Testis (tissue), 3 donors: ENCODE results near the gene P3H1. TPM values are rescaled to one million over a fixed set of nuclear protein-coding genes. Genes with fewer than 3 reads are reported as not detected.

Source experiments
- DNase-seq: peaks from one replicate; pipeline ENCODE4 v3.0.0-alpha.2; 2019
- H3K27ac ChIP-seq, 2 donors: fragments of 200-600 bp; sonication (generic); one replicate each; pipeline ENCODE4 v1.5.1; 2019
- H3K27me3 ChIP-seq: fragments of 200-600 bp; sonication (generic); one replicate; pipeline ENCODE4 v1.5.1; 2019
- H3K36me3 ChIP-seq: fragments of 200-600 bp; sonication (generic); one replicate; pipeline ENCODE4 v1.5.1; 2017; ENCODE audit warnings: low read depth; ENCODE audit errors: missing control alignments
- H3K4me1 ChIP-seq: fragments of 200-600 bp; sonication (generic); one replicate; pipeline ENCODE4 v1.5.1; 2019
- H3K4me3 ChIP-seq, 2 donors: fragments of 200-600 bp; sonication (generic); one replicate each; pipeline ENCODE4 v1.5.1; 2017 to 2019
- H3K9me3 ChIP-seq: fragments of 200-600 bp; sonication (generic); one replicate; pipeline ENCODE4 v1.5.1; 2017
- POLR2A ChIP-seq: fragments of 450-650 bp; IDR thresholded peaks from one replicate; pipeline ENCODE4 v1.6.1; 2017; ENCODE audit warnings: antibody characterized with exemption, mild to moderate bottlenecking, moderate library complexity
- WGBS, 2 donors: methylation state at CpG; one replicate each; pipeline ENCODE4 v1.1.5; 2018; 5-methylcytosine and 5-hydroxymethylcytosine counted together
- intact Hi-C: fragments of 100-400 bp; cut with DNase I; formaldehyde crosslinking; loops from one replicate; pipeline ENCODE4 v1.15.1; 2023; ENCODE audit warnings: low total_unique reads
- polyA plus RNA-seq: library from polyadenylated mRNA; stranded (reverse); fragments of 350-450 nt; fragmentation: Illumina TruSeq; extraction: RNeasy Lipid Tissue Mini Kit (QIAGEN cat#74804); gene quantifications from one replicate; pipeline ENCODE4 v1.2.3, GENCODE V29; 2014; ENCODE audit warnings: low read depth, low replicate concordance; ENCODE audit not compliant: insufficient read depth
- total RNA-seq, 2 donors: library from RNA; depleted of rRNA; stranded (reverse); fragments of >200 nt; gene quantifications; one replicate each; pipeline ENCODE4 v1.2.3, GENCODE V29; 2016
- TF ChIP-seq, protein P1 (sequence below), 3 experiments: fragments of 450-650 bp in 2 of 3; fragments of 200-600 bp in 1 of 3; sonication (generic) in 1 of 3; IDR thresholded peaks; one replicate each; pipeline ENCODE4 v1.5.1; 2016 to 2019; ENCODE audit warnings: antibody characterized with exemption in 3 of 3, mild to moderate bottlenecking in 2 of 3, moderate library complexity in 1 of 3

P3H1 gene
- total and polyA plus RNA-seq, 3 donors from 2014 or later, result 60.8 to 73.8 (median 66.1) TPM

DNA sequence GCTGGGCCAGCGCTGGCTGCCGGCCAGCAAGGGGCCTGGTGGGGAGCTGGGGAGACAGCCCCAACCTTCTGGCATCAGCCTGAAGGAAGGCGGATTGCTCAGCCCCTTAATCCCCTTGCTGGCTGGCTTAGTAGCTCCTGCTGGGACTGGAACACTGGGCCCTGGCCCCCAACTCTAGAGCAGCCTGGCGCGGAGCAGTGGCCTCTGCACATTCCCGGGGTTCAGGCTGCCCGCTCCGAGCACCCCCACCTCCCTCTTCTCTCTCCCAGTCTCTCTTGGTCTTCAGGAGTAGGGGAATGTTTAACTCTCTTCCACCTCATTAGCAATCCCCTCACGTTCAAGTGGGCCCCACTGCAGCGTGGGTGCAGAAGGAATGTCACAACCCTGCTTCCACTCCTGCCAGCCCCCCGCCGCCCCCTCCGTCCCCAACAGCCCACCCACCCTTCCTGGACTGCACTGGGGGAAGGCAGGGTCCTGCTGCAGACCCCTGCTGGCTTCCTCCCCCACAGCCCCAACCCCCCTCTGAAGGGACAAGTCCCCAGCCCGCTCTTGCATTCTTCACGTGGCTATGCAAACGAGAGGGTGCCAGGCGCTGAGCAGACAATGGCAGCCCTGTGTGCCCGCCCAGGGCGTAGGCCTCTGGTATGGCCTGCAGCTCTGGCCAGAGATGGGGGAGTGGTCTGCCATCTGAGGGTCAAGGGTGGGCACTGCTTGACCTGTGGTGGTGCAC, 25.8 kb downstream of the P3H1 start:
- no peak for DNase-seq
- Histone ChIP-seq H3K9me3 (no peaks in the 10 kb centered on the region), H3K27me3 (no peaks in the 10 kb centered on the region), H3K4me1 (no peaks in the 10 kb centered on the region), H3K4me3 (no peak overlapping the region), H3K36me3 (no peaks in the 10 kb centered on the region), H3K27ac (no peak overlapping the region)
- 83 to 84% methylated on average over 12 to 18 of the region's 19 CpGs for WGBS, 2 donors
- intact Hi-C loops, result no loop called here
- no peak for TF ChIP-seq POLR2A
- TF ChIP-seq, protein P1, sequence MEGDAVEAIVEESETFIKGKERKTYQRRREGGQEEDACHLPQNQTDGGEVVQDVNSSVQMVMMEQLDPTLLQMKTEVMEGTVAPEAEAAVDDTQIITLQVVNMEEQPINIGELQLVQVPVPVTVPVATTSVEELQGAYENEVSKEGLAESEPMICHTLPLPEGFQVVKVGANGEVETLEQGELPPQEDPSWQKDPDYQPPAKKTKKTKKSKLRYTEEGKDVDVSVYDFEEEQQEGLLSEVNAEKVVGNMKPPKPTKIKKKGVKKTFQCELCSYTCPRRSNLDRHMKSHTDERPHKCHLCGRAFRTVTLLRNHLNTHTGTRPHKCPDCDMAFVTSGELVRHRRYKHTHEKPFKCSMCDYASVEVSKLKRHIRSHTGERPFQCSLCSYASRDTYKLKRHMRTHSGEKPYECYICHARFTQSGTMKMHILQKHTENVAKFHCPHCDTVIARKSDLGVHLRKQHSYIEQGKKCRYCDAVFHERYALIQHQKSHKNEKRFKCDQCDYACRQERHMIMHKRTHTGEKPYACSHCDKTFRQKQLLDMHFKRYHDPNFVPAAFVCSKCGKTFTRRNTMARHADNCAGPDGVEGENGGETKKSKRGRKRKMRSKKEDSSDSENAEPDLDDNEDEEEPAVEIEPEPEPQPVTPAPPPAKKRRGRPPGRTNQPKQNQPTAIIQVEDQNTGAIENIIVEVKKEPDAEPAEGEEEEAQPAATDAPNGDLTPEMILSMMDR (IDR thresholded peaks at IDR 0.05), result no peak

DNA sequence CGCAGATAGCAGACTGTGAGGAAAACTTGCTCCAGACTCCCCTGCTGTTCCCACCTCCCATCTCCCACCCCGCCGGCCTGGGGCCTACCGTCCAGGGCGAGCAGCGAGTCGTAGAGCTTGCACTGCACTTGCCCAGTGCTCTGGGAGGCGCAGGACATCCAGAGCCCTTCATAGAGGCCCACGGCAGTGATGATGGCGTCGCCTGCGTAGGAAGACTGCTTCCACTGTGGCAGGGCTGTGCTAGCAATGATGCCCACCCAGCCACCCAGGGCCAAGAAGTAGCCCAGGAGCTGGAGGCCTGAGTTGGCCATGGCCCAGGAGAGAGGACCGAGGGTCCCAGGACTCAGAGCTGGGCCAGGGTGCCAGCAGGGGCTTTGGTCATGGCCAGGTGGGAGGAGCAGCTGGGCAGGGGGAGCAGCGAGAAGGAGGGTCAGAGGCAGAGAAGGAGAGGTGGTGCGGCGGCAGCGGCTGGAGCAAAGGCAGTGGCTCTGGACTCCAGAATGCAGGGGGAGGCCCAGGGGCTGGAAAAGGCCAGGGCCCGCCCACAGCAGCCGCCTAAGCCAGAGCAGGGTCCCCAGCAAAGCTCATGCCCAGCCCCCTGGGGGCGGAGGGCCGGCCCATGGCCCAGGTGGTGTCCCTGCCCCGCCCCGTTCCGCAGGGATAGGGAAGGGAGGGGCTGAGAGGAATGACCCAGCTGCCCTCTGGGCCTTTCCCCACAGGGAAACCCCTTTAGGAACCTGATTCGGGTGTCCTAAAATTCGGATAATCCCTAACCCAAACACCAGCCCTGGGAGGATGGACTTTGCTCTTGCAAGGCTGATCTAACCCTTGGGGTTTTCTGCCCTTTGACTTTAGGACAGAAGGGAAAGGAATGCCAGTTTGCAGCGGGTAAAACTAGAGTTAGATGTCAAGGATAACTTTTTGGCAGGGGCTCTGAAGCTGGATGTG, 26.8 kb downstream of the P3H1 start, which contains the start of gene CLDN19:
CLDN19 (minus strand) TSS at position 484 of the 948 bp plus-strand sequence; CDS start at position 311, 173 bp downstream.
- WGBS, 2 donors, result 74 to 78% methylated on average over 27 of the region's 27 CpGs
- no peaks in the 10 kb centered on the region for H3K36me3 ChIP-seq
- intact Hi-C loops, result no loop called here
- H3K4me3 ChIP-seq, result no peak within 1 kb of the TSS
- H3K9me3 ChIP-seq, result no peaks in the 10 kb centered on the region
- DNase-seq, result no peak
- no peaks in the 10 kb centered on the region for H3K27me3 ChIP-seq
- H3K27ac ChIP-seq, result no peak within 1 kb of the TSS
- TF ChIP-seq, protein P1 (IDR thresholded peaks at IDR 0.05), result no peak
- TF ChIP-seq POLR2A, result no peak
- H3K4me1 ChIP-seq, result no peaks in the 10 kb centered on the region

DNA sequence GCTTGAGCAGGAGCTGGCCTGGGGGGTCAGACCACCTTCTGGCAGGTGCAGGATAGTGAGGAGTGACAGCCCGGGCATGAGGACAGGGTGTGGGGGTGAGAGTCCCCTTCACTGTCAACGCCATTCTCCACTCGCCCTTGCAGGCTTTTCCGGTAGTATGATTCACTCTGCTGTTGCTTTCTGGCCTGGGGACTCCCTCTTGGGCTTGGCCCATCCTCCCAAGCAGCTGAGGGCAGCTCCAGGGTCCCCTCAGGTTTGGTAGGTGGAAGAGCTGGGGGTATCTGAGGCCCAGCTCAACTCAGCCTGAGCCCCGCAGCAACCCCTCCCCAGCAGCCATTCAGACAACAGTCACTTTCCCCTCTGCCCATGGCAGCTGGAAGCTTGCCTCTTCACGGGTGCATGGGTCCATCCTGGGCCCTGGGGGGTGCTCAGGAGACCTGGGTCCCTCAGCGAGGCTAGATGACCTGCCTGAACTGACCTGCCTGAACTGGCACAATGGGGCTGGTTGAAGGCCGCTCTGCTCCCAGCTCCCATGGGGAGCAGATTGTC, 28.1 kb downstream of the P3H1 start:
- Histone ChIP-seq H3K36me3 (no peaks in the 10 kb centered on the region), H3K27ac (no peak overlapping the region), H3K4me1 (no peaks in the 10 kb centered on the region), H3K27me3 (no peaks in the 10 kb centered on the region), H3K4me3 (no peak overlapping the region), H3K9me3 (no peaks in the 10 kb centered on the region)
- no peak for DNase-seq
- TF ChIP-seq POLR2A, result no peak
- TF ChIP-seq, protein P1 (IDR thresholded peaks at IDR 0.05), result no peak
- 85 to 96% methylated on average over 5 to 8 of the region's 8 CpGs for WGBS, 2 donors
- intact Hi-C loops, result no loop called here

DNA sequence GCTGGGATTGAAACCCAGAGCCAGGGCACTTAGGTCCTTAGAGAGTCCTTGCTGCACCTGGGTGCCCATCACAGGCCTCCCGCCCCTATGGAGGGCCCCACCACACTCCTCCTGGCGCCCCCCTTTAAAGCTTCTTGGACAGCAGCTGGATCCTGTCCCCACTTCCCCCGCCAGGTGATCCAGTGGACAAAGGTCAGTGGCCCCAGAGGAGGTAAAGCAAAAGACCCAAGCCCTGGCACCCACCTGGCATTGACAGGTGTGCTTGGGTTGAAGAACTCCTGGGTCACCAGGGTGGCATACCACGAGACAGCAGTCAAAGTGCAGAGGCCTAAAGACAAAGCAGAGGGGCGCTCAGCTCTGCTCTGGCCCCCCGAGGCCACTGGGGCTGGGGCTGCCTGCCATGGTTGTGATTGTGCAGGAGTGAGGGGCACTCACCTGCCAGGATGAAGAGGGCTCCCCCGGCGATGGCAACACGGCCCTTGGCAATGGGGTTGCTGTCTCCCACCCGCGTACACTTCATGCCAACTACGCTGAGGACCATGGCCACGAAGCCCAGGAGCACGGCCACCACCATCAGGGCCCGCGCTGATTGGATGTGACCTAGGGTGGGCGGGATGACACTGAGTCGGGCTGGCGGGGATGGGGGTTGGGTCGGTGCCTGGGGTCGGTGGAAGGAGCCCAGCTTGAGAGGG, 28.7 kb downstream of the P3H1 start:
- intact Hi-C loops, result no loop called here
- WGBS, 2 donors, result 90 to 100% methylated on average over 12 to 21 of the region's 21 CpGs
- H3K4me3 ChIP-seq, result no peak overlapping the region

More for the DNA sequence above, 28.7 kb downstream of the P3H1 start:
- DNase-seq, result no peak
- no peak overlapping the region for H3K27ac ChIP-seq
- H3K36me3 ChIP-seq, result no peaks in the 10 kb centered on the region
- no peaks in the 10 kb centered on the region for H3K4me1 ChIP-seq
- no peak for TF ChIP-seq POLR2A
- TF ChIP-seq, protein P1 (IDR thresholded peaks at IDR 0.05), result no peak
- no peaks in the 10 kb centered on the region for H3K27me3 ChIP-seq
- no peaks in the 10 kb centered on the region for H3K9me3 ChIP-seq
